DND-41 (cell line): ENCODE data around the gene ITPR1.

ENCODE experiments used
- CTCF ChIP-seq: IDR thresholded peaks from 2 replicates; pipeline ENCODE4 v1.5.1; 2012; ENCODE audit warnings: borderline replicate concordance, low read length, moderate library complexity, mild to moderate bottlenecking; ENCODE audit not compliant: poor library complexity, severe bottlenecking; ENCODE audit errors: extremely low read depth
- EZH2 ChIP-seq: IDR thresholded peaks from 3 replicates; pipeline ENCODE4 v1.6.1; 2012; ENCODE audit warnings: borderline replicate concordance, low read depth, mild to moderate bottlenecking, moderate library complexity, low read length, inconsistent platforms; ENCODE audit not compliant: severe bottlenecking

- TF ChIP-seq CTCF (no peak), EZH2 (no peak)
Measured at GRCh38 chr3:4681301-4681700, 188.2 kb downstream of the ITPR1 start.
